ENCODE results near the gene AKAP1. TPM values are rescaled to one million over a fixed set of nuclear protein-coding genes. Genes with fewer than 3 reads are reported as not detected.

The AKAP1 gene
- total and polyA plus RNA-seq, 9 of the 15 experiments (the other 6 are each of a cell fraction or from before 2014, with no cell fraction given): 12.9 to 63.8 (median 36.4) TPM

DNA sequence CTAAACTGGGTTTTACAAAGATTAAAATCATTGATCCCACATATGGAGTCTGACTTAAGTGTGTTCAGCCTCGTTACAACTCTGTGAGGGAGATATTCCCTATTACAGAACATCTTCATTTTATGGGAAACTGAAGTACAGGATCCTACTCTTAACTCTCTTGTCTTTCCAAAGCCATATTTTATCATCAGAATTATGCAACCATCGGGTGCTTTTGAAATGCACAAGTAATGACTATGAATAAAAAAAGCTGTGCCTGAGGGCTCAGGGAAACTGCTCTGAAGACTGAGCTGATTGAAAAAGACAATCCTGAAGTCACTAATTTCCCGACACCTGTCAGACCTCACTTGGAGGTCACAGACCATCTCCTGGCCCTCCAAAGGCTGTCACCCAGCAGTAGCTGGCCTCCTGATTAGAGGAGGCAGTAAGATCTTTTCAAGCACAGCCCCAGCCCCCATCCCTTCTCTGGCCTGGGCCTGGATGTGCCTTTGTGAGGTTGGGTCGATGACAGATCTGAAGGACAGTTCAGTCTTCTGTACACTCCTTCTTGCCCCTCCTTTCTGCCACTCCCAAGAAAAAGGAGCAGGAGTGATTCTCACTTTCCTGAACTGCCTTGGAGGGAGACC lies 5.6 kb downstream of the AKAP1 start:
- H3K4me1 ChIP-seq (replicated peaks in 1 of 2; ENCODE audit: control insufficient read depth in 2 of 2, insufficient read depth in 2 of 2, low read length in 2 of 2): peaks cover 19 to 32% of the 10 kb centered on the region in 2 experiments; a peak in 4 of 5 replicates
- H3K36me3 ChIP-seq (ENCODE audit: control insufficient read depth, insufficient read depth, low read length): peaks cover 22% of the 10 kb centered on the region; the same call in 2 of the 3 replicates
- 54% methylated on average over 4 of the region's 4 CpGs for WGBS (ENCODE audit: insufficient coverage, low coverage, missing lambda C conversion rate)
- H3K79me2 ChIP-seq (ENCODE audit: control insufficient read depth, insufficient read depth, low read length): peaks cover 98% of the 10 kb centered on the region
- TF ChIP-seq CEBPB (tag; IDR thresholded peaks at IDR 0.05) (peak; percentile 19; the same call in 1 of the 2 replicates), HMG20A (CRISPR knock-in tag; conservative IDR thresholded peaks at IDR 0.05) (no peak), MAFF (IDR thresholded peaks at IDR 0.05; ENCODE audit: low read length) (no peak)
- H3K4me2 ChIP-seq (ENCODE audit: insufficient read depth, low read length): no peak overlapping the region
- H3K4me3 ChIP-seq: no peak overlapping the region
- CTCF ChIA-PET (ENCODE audit: low intra/inter-chr PET ratio): no interaction called here
- DNase-seq (ENCODE audit: extremely low read depth in 1 of 4, low spot score in 3 of 4): no peak
- no peak overlapping the region for H3K27ac ChIP-seq (ENCODE audit: extremely low read depth, low read depth, low read length)
- POLR2A ChIA-PET: interaction anchor here (0.6 to 1.0 kb wide), 3 partner anchors 13 to 164 kb away, joined by 3 to 4 read pairs (median 3); no protein-coding TSS in a partner anchor
- no peak for FAIRE-seq
- in situ Hi-C loops (cut with MboI) (no loop called here), intact Hi-C loops (cut with micrococcal nuclease) (no loop called here)
- no peaks in the 10 kb centered on the region for H3K27me3 ChIP-seq (ENCODE audit: control insufficient read depth in 2 of 2, insufficient read depth in 2 of 2, low read length in 2 of 2)
- BruUV-seq (replicated peaks): no TSS peak
- no peaks in the 10 kb centered on the region for H3K9me1 ChIP-seq (ENCODE audit: control insufficient read depth, insufficient read depth, low read length)
- H4K20me1 ChIP-seq (replicated peaks; ENCODE audit: control insufficient read depth, insufficient read depth, low read length): peaks cover 46% of the 10 kb centered on the region
- ATAC-seq: no peak
- H2AFZ ChIP-seq (ENCODE audit: low read depth, low read length): no peak overlapping the region
- no peaks in the 10 kb centered on the region for H3K9me3 ChIP-seq (replicated peaks; ENCODE audit: control insufficient read depth, insufficient read depth, low read depth, low read length)
- 0 out of 4 replicates have a peak overlapping the region, but pooled peaks of 1 of the 2 experiments have one; percentile 13 for H3K9ac ChIP-seq (ENCODE audit: insufficient read depth in 1 of 2, low read depth in 2 of 2, low read length in 2 of 2)

DNA sequence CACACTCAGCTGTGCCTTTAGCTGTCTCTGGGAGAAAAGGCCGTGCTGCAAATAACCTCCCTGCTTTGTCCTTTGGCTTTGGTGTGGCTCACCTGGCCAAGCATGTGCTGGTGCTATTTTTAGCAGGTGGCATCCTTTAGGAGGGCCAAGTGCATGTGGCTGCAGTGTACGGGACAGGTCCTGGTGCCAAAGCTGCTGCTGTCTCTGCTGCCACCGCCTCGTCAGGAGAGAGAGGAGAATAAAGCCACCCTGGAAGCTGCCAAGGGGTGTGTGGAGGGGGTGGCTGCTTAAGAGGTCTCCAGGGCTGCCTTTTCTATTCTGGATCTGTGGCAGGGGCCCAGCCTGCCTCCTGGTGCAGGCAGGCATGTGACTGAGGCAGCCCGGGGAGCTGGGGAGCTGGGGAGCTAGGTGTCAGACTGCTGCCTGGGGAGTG lies 6.2 kb downstream of the AKAP1 start:
- H3K4me3 ChIP-seq: no peak overlapping the region
- H3K27me3 ChIP-seq (ENCODE audit: control insufficient read depth in 2 of 2, insufficient read depth in 2 of 2, low read length in 2 of 2): no peaks in the 10 kb centered on the region
- ATAC-seq (no peak), DNase-seq (ENCODE audit: extremely low read depth in 1 of 4, low spot score in 3 of 4) (no peak), FAIRE-seq (no peak)
- no peak overlapping the region for H3K27ac ChIP-seq (ENCODE audit: extremely low read depth, low read depth, low read length)
- BruUV-seq (replicated peaks): no TSS peak
- H3K9me1 ChIP-seq (ENCODE audit: control insufficient read depth, insufficient read depth, low read length): no peaks in the 10 kb centered on the region
- WGBS (ENCODE audit: insufficient coverage, low coverage, missing lambda C conversion rate): 93% methylated on average over 5 of the region's 5 CpGs
- peaks cover 23% of the 10 kb centered on the region; the same call in 2 of the 3 replicates for H3K36me3 ChIP-seq (ENCODE audit: control insufficient read depth, insufficient read depth, low read length)
- 0 out of 4 replicates have a peak overlapping the region, but pooled peaks of 1 of the 2 experiments have one; percentile 13 for H3K9ac ChIP-seq (ENCODE audit: insufficient read depth in 1 of 2, low read depth in 2 of 2, low read length in 2 of 2)
- no peak overlapping the region for H2AFZ ChIP-seq (ENCODE audit: low read depth, low read length)
- ChIA-PET CTCF (ENCODE audit: low intra/inter-chr PET ratio) (no interaction called here), POLR2A (interaction anchor here (0.7 to 1.1 kb wide), 3 partner anchors 19 to 164 kb away, joined by 3 to 4 read pairs (median 3); no protein-coding TSS in a partner anchor)
- H3K4me2 ChIP-seq (ENCODE audit: insufficient read depth, low read length): no peak overlapping the region
- peaks cover 98% of the 10 kb centered on the region for H3K79me2 ChIP-seq (ENCODE audit: control insufficient read depth, insufficient read depth, low read length)
- in situ Hi-C loops (cut with MboI) (no loop called here), intact Hi-C loops (cut with micrococcal nuclease) (no loop called here)
- peaks cover 14 to 32% of the 10 kb centered on the region in 2 experiments; a peak in 4 of 5 replicates for H3K4me1 ChIP-seq (replicated peaks in 1 of 2; ENCODE audit: control insufficient read depth in 2 of 2, insufficient read depth in 2 of 2, low read length in 2 of 2)
- no peaks in the 10 kb centered on the region for H3K9me3 ChIP-seq (replicated peaks; ENCODE audit: control insufficient read depth, insufficient read depth, low read depth, low read length)
- no peak for TF ChIP-seq NR4A1 (CRISPR knock-in tag; IDR thresholded peaks at IDR 0.05)
- no peak for TF ChIP-seq NR4A1 (tag; IDR thresholded peaks at IDR 0.05)
- no peak for TF ChIP-seq FOXA3 (CRISPR knock-in tag; conservative IDR thresholded peaks at IDR 0.05 in 1 of 2, IDR thresholded peaks at IDR 0.05 in 1 of 2)
- TF ChIP-seq NFXL1 (CRISPR knock-in tag; IDR thresholded peaks at IDR 0.05): no peak
- TF ChIP-seq ELF2 (CRISPR knock-in tag; IDR thresholded peaks at IDR 0.05): no peak
- no peak for TF ChIP-seq MECOM (CRISPR knock-in tag; IDR thresholded peaks at IDR 0.05)
- TF ChIP-seq, protein P1, sequence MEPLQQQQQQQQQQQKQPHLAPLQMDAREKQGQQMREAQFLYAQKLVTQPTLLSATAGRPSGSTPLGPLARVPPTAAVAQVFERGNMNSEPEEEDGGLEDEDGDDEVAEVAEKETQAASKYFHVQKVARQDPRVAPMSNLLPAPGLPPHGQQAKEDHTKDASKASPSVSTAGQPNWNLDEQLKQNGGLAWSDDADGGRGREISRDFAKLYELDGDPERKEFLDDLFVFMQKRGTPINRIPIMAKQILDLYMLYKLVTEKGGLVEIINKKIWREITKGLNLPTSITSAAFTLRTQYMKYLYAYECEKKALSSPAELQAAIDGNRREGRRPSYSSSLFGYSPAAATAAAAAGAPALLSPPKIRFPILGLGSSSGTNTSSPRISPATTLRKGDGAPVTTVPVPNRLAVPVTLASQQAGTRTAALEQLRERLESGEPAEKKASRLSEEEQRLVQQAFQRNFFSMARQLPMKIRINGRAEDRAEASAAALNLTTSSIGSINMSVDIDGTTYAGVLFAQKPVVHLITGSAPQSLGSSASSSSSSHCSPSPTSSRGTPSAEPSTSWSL (CRISPR knock-in tag; IDR thresholded peaks at IDR 0.05; ENCODE audit: borderline replicate concordance): no peak
- no peak for TF ChIP-seq ZNF146 (CRISPR knock-in tag; IDR thresholded peaks at IDR 0.05; ENCODE audit: unreplicated experiment)
- H4K20me1 ChIP-seq (replicated peaks; ENCODE audit: control insufficient read depth, insufficient read depth, low read length): peaks cover 48% of the 10 kb centered on the region

Data from K562 (cell line).